Measurements from ENCODE around the gene HDAC9.
A peak's percentile ranks its signal among the peaks of the same experiment; 100 is the strongest.

The HDAC9 gene

DNA sequence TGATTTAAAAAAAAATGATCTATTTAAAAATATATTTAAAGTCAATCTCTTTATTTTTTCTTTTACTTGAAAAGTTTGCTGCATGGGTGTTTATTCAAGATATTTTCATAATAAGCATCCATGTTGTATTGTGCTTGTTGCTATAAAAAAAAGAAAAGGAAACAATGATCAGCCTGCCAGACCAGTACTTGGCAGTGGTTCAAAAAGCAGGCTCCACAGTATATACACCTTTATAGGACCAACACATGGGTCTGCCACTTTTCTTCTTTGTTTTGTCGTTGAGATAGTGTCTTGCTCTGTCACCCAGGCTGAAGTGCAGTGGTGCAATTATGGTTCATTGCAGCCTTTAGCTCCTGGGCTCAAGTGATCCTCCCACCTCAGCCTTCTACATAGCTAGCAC is 393.9 kb downstream of the HDAC9 start:
- DNase-seq (ENCODE audit: extremely low read depth, low read depth) = no peak
- TF ChIP-seq CTCF (IDR thresholded peaks at IDR 0.05; ENCODE audit: low read depth, low read length, missing control alignments) = no peak
- H3K4me3 ChIP-seq (replicated peaks; ENCODE audit: low read depth, low read length) = no peak overlapping the region

GRCh38 chr7:18890134-18890533 is 394.6 kb downstream of the HDAC9 start:
- H3K4me3 ChIP-seq (replicated peaks; ENCODE audit: low read depth, low read length) = no peak overlapping the region
- peak; percentile 82 for DNase-seq (ENCODE audit: extremely low read depth, low read depth)
- TF ChIP-seq CTCF (IDR thresholded peaks at IDR 0.05; ENCODE audit: low read depth, low read length, missing control alignments) = no peak

DNA sequence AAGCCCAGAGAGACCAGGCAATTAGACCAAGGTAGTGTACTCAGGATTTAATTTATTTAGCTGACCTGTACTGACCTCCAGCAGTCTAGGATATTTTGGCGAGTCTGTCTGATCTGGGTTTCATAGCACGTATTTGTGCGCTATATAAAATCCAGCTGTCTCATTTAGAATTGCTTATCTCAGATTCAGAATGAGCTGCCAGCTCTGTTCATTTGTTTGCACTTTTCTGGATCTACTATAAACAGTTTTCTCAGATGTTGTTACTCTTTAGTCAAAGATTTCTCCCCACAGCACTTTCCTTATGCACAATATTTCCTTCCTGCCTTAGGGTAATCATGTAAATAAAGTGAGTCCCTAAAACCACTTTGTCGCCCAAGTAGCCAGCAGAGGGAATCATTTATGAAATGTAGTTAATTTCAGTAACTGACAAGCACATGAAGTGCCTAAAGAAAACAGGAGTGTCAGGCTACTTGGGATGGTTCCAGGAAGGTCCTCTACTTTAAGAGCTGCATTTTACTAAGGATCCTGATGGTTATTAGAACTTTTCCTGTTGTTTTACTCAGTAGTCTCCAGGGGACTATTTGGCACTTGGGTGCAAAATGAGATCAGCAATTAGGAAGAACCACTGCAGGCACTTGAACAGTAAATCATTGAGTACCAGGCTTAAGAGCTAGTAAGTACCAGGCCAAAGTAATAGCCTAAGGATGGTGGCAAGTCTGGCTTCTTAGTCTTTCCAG is 395.5 kb downstream of the HDAC9 start:
- H3K4me3 ChIP-seq (replicated peaks; ENCODE audit: low read depth, low read length) = no peak overlapping the region
- no peak for DNase-seq (ENCODE audit: extremely low read depth, low read depth)

GRCh38 chr7:18893156-18893555 is 397.6 kb downstream of the HDAC9 start:
- no peak for TF ChIP-seq CTCF (IDR thresholded peaks at IDR 0.05; ENCODE audit: low read depth, low read length, missing control alignments)
- no peak for DNase-seq (ENCODE audit: extremely low read depth, low read depth)
- no peak overlapping the region for H3K4me3 ChIP-seq (replicated peaks; ENCODE audit: low read depth, low read length)

More for the DNA sequence above, 395.5 kb downstream of the HDAC9 start:
- no peak for TF ChIP-seq CTCF (IDR thresholded peaks at IDR 0.05; ENCODE audit: low read depth, low read length, missing control alignments)

GRCh38 chr7:18894155-18894554 is 398.6 kb downstream of the HDAC9 start:
- H3K4me3 ChIP-seq (replicated peaks; ENCODE audit: low read depth, low read length) = no peak overlapping the region
- TF ChIP-seq CTCF (IDR thresholded peaks at IDR 0.05; ENCODE audit: low read depth, low read length, missing control alignments) = no peak
- DNase-seq (ENCODE audit: extremely low read depth, low read depth) = no peak

DNA sequence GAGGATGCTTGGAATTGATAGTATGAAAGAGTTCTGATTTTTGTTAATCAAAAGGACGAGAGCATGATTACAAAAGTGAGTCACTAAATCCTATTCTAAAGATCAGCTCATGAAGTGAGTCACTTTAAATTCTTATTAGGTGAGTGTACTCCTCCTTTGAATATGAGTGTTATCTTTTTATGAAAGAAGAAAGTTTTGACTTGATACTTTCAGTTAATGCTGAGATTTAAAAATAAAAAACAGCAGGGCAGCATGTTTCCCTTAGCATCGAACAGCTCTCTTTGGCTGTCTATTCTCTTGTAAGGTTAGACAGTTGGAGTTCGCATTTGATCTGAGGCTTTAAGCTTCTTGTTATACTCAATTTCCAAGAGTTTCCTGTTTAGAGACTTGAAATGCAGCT is 399.9 kb downstream of the HDAC9 start:
- no peak for DNase-seq (ENCODE audit: extremely low read depth, low read depth)
- TF ChIP-seq CTCF (IDR thresholded peaks at IDR 0.05; ENCODE audit: low read depth, low read length, missing control alignments) = no peak
- H3K4me3 ChIP-seq (replicated peaks; ENCODE audit: low read depth, low read length) = no peak overlapping the region
